ENCODE results near the gene PKIG.

GRCh38 chr20:44651684-44652423 is 69.5 kb downstream of the PKIG start, which contains the start of gene ADA:
- no peak for TF ChIP-seq CTCF (conservative IDR thresholded peaks at IDR 0.05; ENCODE audit: low read depth, low read length)
- no peak for TF ChIP-seq EZH2 (IDR thresholded peaks at IDR 0.05; ENCODE audit: borderline replicate concordance, low read depth, low read length, poor library complexity, severe bottlenecking)

Data from A673 (cell line).